SK-N-SH treated with all-trans-retinoic acid at 6 μM for 48 hours (cell line): Measurements from ENCODE around the gene ACSM2A.
"Not testable (repeated sequence)": the region's sequence is repeated elsewhere in the genome, so short reads cannot be mapped to it uniquely, and the experiment has no call there.

ENCODE experiments used
- CSDC2 ChIP-seq: fragments of 250-450 bp; sonication (Bioruptor Pico); IDR thresholded peaks from 2 replicates; pipeline ENCODE4 v1.5.0; 2020; ENCODE audit warnings: mild to moderate bottlenecking, moderate library complexity
- ESRRG ChIP-seq: fragments of 250-450 bp; sonication (Bioruptor Pico); IDR thresholded peaks from 2 replicates; pipeline ENCODE4 v1.6.1; 2021; ENCODE audit warnings: mild to moderate bottlenecking
- ISL1 ChIP-seq: fragments of 250-450 bp; sonication (Bioruptor Pico); IDR thresholded peaks from 2 replicates; pipeline ENCODE4 v2.1.2; 2022; ENCODE audit warnings: mild to moderate bottlenecking, moderate library complexity
- SNAI2 ChIP-seq: fragments of 250-450 bp; sonication (Bioruptor Pico); IDR thresholded peaks from 2 replicates; pipeline ENCODE4 v1.5.0; 2020; ENCODE audit warnings: mild to moderate bottlenecking, moderate library complexity
- TOX ChIP-seq: fragments of 250-450 bp; sonication (Bioruptor Pico); IDR thresholded peaks from 2 replicates; pipeline ENCODE4 v1.8.0; 2021; ENCODE audit warnings: mild to moderate bottlenecking, moderate library complexity, borderline replicate concordance
- ZC3H10 ChIP-seq: fragments of 250-450 bp; sonication (Bioruptor Pico); IDR thresholded peaks from 2 replicates; pipeline ENCODE4 v1.5.1; 2021; ENCODE audit warnings: mild to moderate bottlenecking, moderate library complexity
- ZFP30 ChIP-seq: fragments of 450-650 bp; formaldehyde crosslinking; IDR thresholded peaks from 2 replicates; pipeline ENCODE4 v1.5.0; 2022; ENCODE audit warnings: mild to moderate bottlenecking, moderate library complexity
- TF ChIP-seq, protein P1 (sequence below): fragments of 250-450 bp; sonication (Bioruptor Pico); IDR thresholded peaks from 2 replicates; pipeline ENCODE4 v1.5.0; 2020; ENCODE audit warnings: mild to moderate bottlenecking, moderate library complexity
- TF ChIP-seq, protein P2 (sequence below): fragments of 250-450 bp; sonication (Bioruptor Pico); IDR thresholded peaks from 2 replicates; pipeline ENCODE4 v1.8.0; 2020; ENCODE audit warnings: mild to moderate bottlenecking, moderate library complexity, borderline replicate concordance

DNA sequence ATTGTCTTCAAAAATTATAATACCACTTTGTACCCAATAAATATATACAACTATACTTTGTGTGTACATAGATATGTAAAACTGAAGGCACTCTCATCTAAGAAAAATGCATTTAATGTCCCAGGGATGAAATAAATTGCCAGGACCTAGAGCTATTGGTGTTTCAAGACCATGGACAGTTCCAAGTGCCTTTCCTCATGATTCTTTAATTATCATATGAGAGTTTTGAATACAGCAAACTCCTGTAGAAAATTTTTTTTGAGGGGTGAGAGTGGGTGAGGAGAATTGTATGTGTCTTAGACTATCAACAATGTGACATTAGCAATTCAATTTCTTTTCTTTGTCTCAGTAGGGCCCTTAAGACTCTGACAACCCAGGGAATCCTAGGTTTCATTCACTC, 17.6 kb downstream of the ACSM2A start:
- TF ChIP-seq, protein P1, sequence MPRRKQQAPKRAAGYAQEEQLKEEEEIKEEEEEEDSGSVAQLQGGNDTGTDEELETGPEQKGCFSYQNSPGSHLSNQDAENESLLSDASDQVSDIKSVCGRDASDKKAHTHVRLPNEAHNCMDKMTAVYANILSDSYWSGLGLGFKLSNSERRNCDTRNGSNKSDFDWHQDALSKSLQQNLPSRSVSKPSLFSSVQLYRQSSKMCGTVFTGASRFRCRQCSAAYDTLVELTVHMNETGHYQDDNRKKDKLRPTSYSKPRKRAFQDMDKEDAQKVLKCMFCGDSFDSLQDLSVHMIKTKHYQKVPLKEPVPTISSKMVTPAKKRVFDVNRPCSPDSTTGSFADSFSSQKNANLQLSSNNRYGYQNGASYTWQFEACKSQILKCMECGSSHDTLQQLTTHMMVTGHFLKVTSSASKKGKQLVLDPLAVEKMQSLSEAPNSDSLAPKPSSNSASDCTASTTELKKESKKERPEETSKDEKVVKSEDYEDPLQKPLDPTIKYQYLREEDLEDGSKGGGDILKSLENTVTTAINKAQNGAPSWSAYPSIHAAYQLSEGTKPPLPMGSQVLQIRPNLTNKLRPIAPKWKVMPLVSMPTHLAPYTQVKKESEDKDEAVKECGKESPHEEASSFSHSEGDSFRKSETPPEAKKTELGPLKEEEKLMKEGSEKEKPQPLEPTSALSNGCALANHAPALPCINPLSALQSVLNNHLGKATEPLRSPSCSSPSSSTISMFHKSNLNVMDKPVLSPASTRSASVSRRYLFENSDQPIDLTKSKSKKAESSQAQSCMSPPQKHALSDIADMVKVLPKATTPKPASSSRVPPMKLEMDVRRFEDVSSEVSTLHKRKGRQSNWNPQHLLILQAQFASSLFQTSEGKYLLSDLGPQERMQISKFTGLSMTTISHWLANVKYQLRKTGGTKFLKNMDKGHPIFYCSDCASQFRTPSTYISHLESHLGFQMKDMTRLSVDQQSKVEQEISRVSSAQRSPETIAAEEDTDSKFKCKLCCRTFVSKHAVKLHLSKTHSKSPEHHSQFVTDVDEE (CRISPR knock-in tag) = not testable (repeated sequence)
- not testable (repeated sequence) for TF ChIP-seq ZC3H10, TOX, SNAI2, CSDC2, ZFP30, ISL1, ESRRG (CRISPR knock-in tag)
- TF ChIP-seq, protein P2, sequence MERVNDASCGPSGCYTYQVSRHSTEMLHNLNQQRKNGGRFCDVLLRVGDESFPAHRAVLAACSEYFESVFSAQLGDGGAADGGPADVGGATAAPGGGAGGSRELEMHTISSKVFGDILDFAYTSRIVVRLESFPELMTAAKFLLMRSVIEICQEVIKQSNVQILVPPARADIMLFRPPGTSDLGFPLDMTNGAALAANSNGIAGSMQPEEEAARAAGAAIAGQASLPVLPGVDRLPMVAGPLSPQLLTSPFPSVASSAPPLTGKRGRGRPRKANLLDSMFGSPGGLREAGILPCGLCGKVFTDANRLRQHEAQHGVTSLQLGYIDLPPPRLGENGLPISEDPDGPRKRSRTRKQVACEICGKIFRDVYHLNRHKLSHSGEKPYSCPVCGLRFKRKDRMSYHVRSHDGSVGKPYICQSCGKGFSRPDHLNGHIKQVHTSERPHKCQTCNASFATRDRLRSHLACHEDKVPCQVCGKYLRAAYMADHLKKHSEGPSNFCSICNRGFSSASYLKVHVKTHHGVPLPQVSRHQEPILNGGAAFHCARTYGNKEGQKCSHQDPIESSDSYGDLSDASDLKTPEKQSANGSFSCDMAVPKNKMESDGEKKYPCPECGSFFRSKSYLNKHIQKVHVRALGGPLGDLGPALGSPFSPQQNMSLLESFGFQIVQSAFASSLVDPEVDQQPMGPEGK (CRISPR knock-in tag) = not testable (repeated sequence)
